Thoracic aorta (tissue), 2 donors: Measurements from ENCODE around the gene FGFBP3. TPM values are rescaled to one million over a fixed set of nuclear protein-coding genes. Genes with fewer than 3 reads are reported as not detected.

Experiments used
- ATAC-seq: fragments of 150-250 bp; one replicate; pipeline ENCODE4 v1.8.0; 2017; ENCODE audit warnings: low read depth; ENCODE audit not compliant: insufficient number of reproducible peaks, low FRiP score
- DNase-seq: peaks from one replicate; pipeline ENCODE4 v3.0.0-alpha.2; 2020; ENCODE audit warnings: low spot score
- H3K27ac ChIP-seq, 2 donors: fragments of 200-600 bp; sonication (generic); 1 replicate in 1 of 2; 2 replicates in 1 of 2; pipeline ENCODE4 v1.5.1; 2016; ENCODE audit warnings: mild to moderate bottlenecking in 2 of 2, moderate library complexity in 2 of 2
- H3K27me3 ChIP-seq: fragments of 200-600 bp; sonication (generic); replicated peaks from 2 replicates; pipeline ENCODE4 v1.6.0; 2016; ENCODE audit warnings: mild to moderate bottlenecking; ENCODE audit not compliant: insufficient read depth
- H3K36me3 ChIP-seq: fragments of 200-600 bp; sonication (generic); one replicate; pipeline ENCODE4 v1.5.1; 2016
- H3K4me1 ChIP-seq, 2 donors: fragments of 200-600 bp; sonication (generic); 1 replicate in 1 of 2; 2 replicates in 1 of 2; pipeline versions ENCODE4 v1.5.1 to v1.6.0; 2016; ENCODE audit warnings: low read depth in 2 of 2, mild to moderate bottlenecking in 1 of 2; ENCODE audit not compliant: control insufficient read depth in 1 of 2
- H3K4me3 ChIP-seq: fragments of 200-600 bp; sonication (generic); 2 replicates; pipeline ENCODE4 v1.5.1; 2016; ENCODE audit warnings: mild to moderate bottlenecking
- H3K9me3 ChIP-seq: fragments of 200-600 bp; sonication (generic); 2 replicates; pipeline ENCODE4 v1.5.1; 2016
- CTCF ChIP-seq: fragments of 200-600 bp; sonication (generic); IDR thresholded peaks from one replicate; pipeline ENCODE4 v1.5.1; 2019; ENCODE audit warnings: antibody characterized with exemption
- total RNA-seq, 2 donors: library from RNA; depleted of rRNA; stranded (reverse); fragments of >200 nt; gene quantifications; one replicate each; pipeline versions ENCODE4 v1.1.0 to v1.2.3, GENCODE V29; 2016

Gene FGFBP3
- total RNA-seq, 2 donors from 2014 or later, result 0.81 to 2.0 TPM

GRCh38 chr10:91891125-91892001 lies 17.9 kb downstream of the FGFBP3 start:
- no peak overlapping the region for H3K27ac ChIP-seq
- TF ChIP-seq CTCF, result no peak
- H3K36me3 ChIP-seq, result no peaks in the 10 kb centered on the region
- DNase-seq (no peak), ATAC-seq (no peak)
- no peaks in the 10 kb centered on the region for H3K9me3 ChIP-seq
- H3K4me3 ChIP-seq, result no peak overlapping the region
- H3K4me1 ChIP-seq, result peaks cover 0 to 3% of the 10 kb centered on the region in 2 donors
- H3K27me3 ChIP-seq, result no peaks in the 10 kb centered on the region

- H3K9me3 ChIP-seq, result no peaks in the 10 kb centered on the region
- no peaks in the 10 kb centered on the region for H3K36me3 ChIP-seq
- H3K27me3 ChIP-seq, result no peaks in the 10 kb centered on the region
- H3K4me1 ChIP-seq, result peaks cover 14 to 28% of the 10 kb centered on the region in 2 donors
- peak overlapping the region; percentile 81 for H3K4me3 ChIP-seq
- TF ChIP-seq CTCF, result no peak
- no peak for DNase-seq
- ATAC-seq, result no peak
- H3K27ac ChIP-seq, result peak overlapping the region; percentile 54 to 76
These were observed 21.8 kb downstream of the FGFBP3 start for GRCh38 chr10:91887272-91888076.

GRCh38 chr10:91886954-91887271 lies 22.4 kb downstream of the FGFBP3 start:
- DNase-seq (no peak), ATAC-seq (no peak)
- no peak for TF ChIP-seq CTCF
- H3K9me3 ChIP-seq, result no peaks in the 10 kb centered on the region
- H3K27me3 ChIP-seq, result no peaks in the 10 kb centered on the region
- peak overlapping the region; percentile 81 for H3K4me3 ChIP-seq
- H3K27ac ChIP-seq, result peak overlapping the region; percentile 54 to 76
- H3K36me3 ChIP-seq, result no peaks in the 10 kb centered on the region
- peaks cover 14 to 28% of the 10 kb centered on the region in 2 donors for H3K4me1 ChIP-seq

GRCh38 chr10:91885362-91886079 lies 23.8 kb downstream of the FGFBP3 start:
- H3K4me1 ChIP-seq, result peaks cover 14 to 33% of the 10 kb centered on the region in 2 donors
- no peak overlapping the region for H3K4me3 ChIP-seq
- no peaks in the 10 kb centered on the region for H3K27me3 ChIP-seq
- TF ChIP-seq CTCF, result no peak
- peak overlapping the region; percentile 85 to 87 for H3K27ac ChIP-seq
- DNase-seq (no peak), ATAC-seq (no peak)
- H3K36me3 ChIP-seq, result no peaks in the 10 kb centered on the region
- no peaks in the 10 kb centered on the region for H3K9me3 ChIP-seq

GRCh38 chr10:91884536-91884935 lies 24.8 kb downstream of the FGFBP3 start:
- no peak for DNase-seq

More at GRCh38 chr10:91884536-91884935, 24.8 kb downstream of the FGFBP3 start:
- Histone ChIP-seq H3K4me1 (peaks cover 14 to 40% of the 10 kb centered on the region in 2 donors), H3K9me3 (no peaks in the 10 kb centered on the region), H3K36me3 (no peaks in the 10 kb centered on the region), H3K27ac (peak overlapping the region; percentile 85 to 87), H3K4me3 (peak overlapping the region; percentile 58), H3K27me3 (no peaks in the 10 kb centered on the region)
- no peak for ATAC-seq
- no peak for TF ChIP-seq CTCF
